WTC11 (cell line): ENCODE data around the gene VILL.
"Not testable (repeated sequence)": the region's sequence is repeated elsewhere in the genome, so short reads cannot be mapped to it uniquely, and the experiment has no call there.

Source experiments
- ATF3 ChIP-seq: sonication (generic); formaldehyde crosslinking; conservative IDR thresholded peaks from 2 replicates; pipeline ENCODE4 v1.8.1; 2022; ENCODE audit warnings: mild to moderate bottlenecking, missing genetic modification reagents
- CBFB ChIP-seq: sonication (generic); formaldehyde crosslinking; IDR thresholded peaks from 2 replicates; pipeline ENCODE4 v1.8.1; 2022; ENCODE audit warnings: mild to moderate bottlenecking, low read depth, missing genetic modification reagents
- CTCF ChIP-seq: fragments of 200-600 bp; IDR thresholded peaks from 2 replicates; pipeline ENCODE4 v1.8.0; 2022; ENCODE audit warnings: antibody characterized with exemption
- FOXP1 ChIP-seq: sonication (generic); formaldehyde crosslinking; IDR thresholded peaks from 2 replicates; pipeline ENCODE4 v1.8.0; 2022; ENCODE audit warnings: missing genetic modification reagents, mild to moderate bottlenecking, moderate library complexity, borderline replicate concordance
- MYBL2 ChIP-seq: sonication (generic); formaldehyde crosslinking; IDR thresholded peaks from 2 replicates; pipeline ENCODE4 v1.8.1; 2023; ENCODE audit warnings: mild to moderate bottlenecking, moderate library complexity, missing genetic modification reagents
- NFYB ChIP-seq: sonication (generic); formaldehyde crosslinking; conservative IDR thresholded peaks from 2 replicates; pipeline ENCODE4 v1.8.0; 2022; ENCODE audit warnings: low read depth, missing genetic modification reagents
- SP1 ChIP-seq: sonication (generic); formaldehyde crosslinking; conservative IDR thresholded peaks from 2 replicates; pipeline ENCODE4 v1.8.1; 2022; ENCODE audit warnings: missing genetic modification reagents
- STAT6 ChIP-seq: sonication (generic); formaldehyde crosslinking; conservative IDR thresholded peaks from 2 replicates; pipeline ENCODE4 v1.8.1; 2023; ENCODE audit warnings: mild to moderate bottlenecking, low read depth, missing genetic modification reagents, moderate library complexity

- TF ChIP-seq STAT6 (CRISPR knock-in tag); CTCF; FOXP1 (CRISPR knock-in tag); NFYB (CRISPR knock-in tag); ATF3; CBFB (CRISPR knock-in tag); SP1 (CRISPR knock-in tag); MYBL2 (CRISPR knock-in tag): not testable (repeated sequence)
Measured at GRCh38 chr3:38034335-38034734, 43.7 kb downstream of the VILL start.
